ENCODE measurements around the gene TSHZ2.

GRCh38 chr20:53468587-53468986, 496.4 kb downstream of the TSHZ2 start:
- no peak for TF ChIP-seq YY1 (IDR thresholded peaks at IDR 0.05; ENCODE audit: low read depth)
- no peak for TF ChIP-seq EGR1 (IDR thresholded peaks at IDR 0.05)
- no peak for TF ChIP-seq TAF1 (IDR thresholded peaks at IDR 0.05; ENCODE audit: low read depth)
- TF ChIP-seq EP300 (IDR thresholded peaks at IDR 0.05; ENCODE audit: borderline replicate concordance), result no peak
- TF ChIP-seq, protein P1, sequence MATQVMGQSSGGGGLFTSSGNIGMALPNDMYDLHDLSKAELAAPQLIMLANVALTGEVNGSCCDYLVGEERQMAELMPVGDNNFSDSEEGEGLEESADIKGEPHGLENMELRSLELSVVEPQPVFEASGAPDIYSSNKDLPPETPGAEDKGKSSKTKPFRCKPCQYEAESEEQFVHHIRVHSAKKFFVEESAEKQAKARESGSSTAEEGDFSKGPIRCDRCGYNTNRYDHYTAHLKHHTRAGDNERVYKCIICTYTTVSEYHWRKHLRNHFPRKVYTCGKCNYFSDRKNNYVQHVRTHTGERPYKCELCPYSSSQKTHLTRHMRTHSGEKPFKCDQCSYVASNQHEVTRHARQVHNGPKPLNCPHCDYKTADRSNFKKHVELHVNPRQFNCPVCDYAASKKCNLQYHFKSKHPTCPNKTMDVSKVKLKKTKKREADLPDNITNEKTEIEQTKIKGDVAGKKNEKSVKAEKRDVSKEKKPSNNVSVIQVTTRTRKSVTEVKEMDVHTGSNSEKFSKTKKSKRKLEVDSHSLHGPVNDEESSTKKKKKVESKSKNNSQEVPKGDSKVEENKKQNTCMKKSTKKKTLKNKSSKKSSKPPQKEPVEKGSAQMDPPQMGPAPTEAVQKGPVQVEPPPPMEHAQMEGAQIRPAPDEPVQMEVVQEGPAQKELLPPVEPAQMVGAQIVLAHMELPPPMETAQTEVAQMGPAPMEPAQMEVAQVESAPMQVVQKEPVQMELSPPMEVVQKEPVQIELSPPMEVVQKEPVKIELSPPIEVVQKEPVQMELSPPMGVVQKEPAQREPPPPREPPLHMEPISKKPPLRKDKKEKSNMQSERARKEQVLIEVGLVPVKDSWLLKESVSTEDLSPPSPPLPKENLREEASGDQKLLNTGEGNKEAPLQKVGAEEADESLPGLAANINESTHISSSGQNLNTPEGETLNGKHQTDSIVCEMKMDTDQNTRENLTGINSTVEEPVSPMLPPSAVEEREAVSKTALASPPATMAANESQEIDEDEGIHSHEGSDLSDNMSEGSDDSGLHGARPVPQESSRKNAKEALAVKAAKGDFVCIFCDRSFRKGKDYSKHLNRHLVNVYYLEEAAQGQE (IDR thresholded peaks at IDR 0.05; ENCODE audit: low read depth), result no peak
- no peak for TF ChIP-seq ZBTB7A (IDR thresholded peaks at IDR 0.05; ENCODE audit: low read depth)
- TF ChIP-seq CEBPB (IDR thresholded peaks at IDR 0.05), result no peak
- TF ChIP-seq CREB1 (IDR thresholded peaks at IDR 0.05; ENCODE audit: low read depth), result no peak
- no peak for TF ChIP-seq TCF12 (IDR thresholded peaks at IDR 0.05; ENCODE audit: low read depth)
- no peak for TF ChIP-seq MAX (IDR thresholded peaks at IDR 0.05)

Data from Ishikawa (cell line).